ENCODE data around the gene RNF182.
"Not testable (repeated sequence)": the region's sequence is repeated elsewhere in the genome, so short reads cannot be mapped to it uniquely, and the experiment has no call there.

The RNF182 gene

GRCh38 chr6:14001329-14002012, 76.7 kb downstream of the RNF182 start:
- no peak for DNase-seq (ENCODE audit: low read depth in 2 of 2)

- DNase-seq (ENCODE audit: low read depth in 2 of 2) = no peak
Measured at GRCh38 chr6:14002176-14002947, 77.6 kb downstream of the RNF182 start.

GRCh38 chr6:14004258-14004657, 79.5 kb downstream of the RNF182 start:
- no peak for DNase-seq (ENCODE audit: low read depth in 2 of 2)

- no peak for DNase-seq (ENCODE audit: low read depth in 2 of 2)
Measured at GRCh38 chr6:14008809-14009208, 84.1 kb downstream of the RNF182 start.

GRCh38 chr6:14009431-14009830, 84.7 kb downstream of the RNF182 start:
- DNase-seq (ENCODE audit: low read depth in 2 of 2) = no peak

- no peak for DNase-seq (ENCODE audit: low read depth in 2 of 2)
Measured at GRCh38 chr6:14010275-14010674, 85.5 kb downstream of the RNF182 start.

GRCh38 chr6:14012313-14013030, 87.7 kb downstream of the RNF182 start:
- DNase-seq (ENCODE audit: low read depth in 2 of 2) = no peak

GRCh38 chr6:14015964-14016363, 91.2 kb downstream of the RNF182 start:
- DNase-seq (ENCODE audit: low read depth in 2 of 2) = no peak

- DNase-seq (ENCODE audit: low read depth in 2 of 2) = no peak
Measured at GRCh38 chr6:14016432-14016831, 91.7 kb downstream of the RNF182 start.

GRCh38 chr6:14016935-14017625, 92.3 kb downstream of the RNF182 start:
- no peak for DNase-seq (ENCODE audit: low read depth in 2 of 2)

GRCh38 chr6:14017626-14018475, 93.1 kb downstream of the RNF182 start:
- no peak for DNase-seq (ENCODE audit: low read depth in 2 of 2)

- DNase-seq (ENCODE audit: low read depth in 2 of 2) = not testable (repeated sequence)
Measured at GRCh38 chr6:14018559-14018958, 93.8 kb downstream of the RNF182 start.

GRCh38 chr6:14020551-14020950, 95.8 kb downstream of the RNF182 start:
- DNase-seq (ENCODE audit: low read depth in 2 of 2) = no peak

- no peak for DNase-seq (ENCODE audit: low read depth in 2 of 2)
Measured at GRCh38 chr6:14021449-14021848, 96.7 kb downstream of the RNF182 start.

GRCh38 chr6:14022673-14023072, 97.9 kb downstream of the RNF182 start:
- no peak for DNase-seq (ENCODE audit: low read depth in 2 of 2)

- DNase-seq (ENCODE audit: low read depth in 2 of 2) = no peak
Measured at GRCh38 chr6:14023855-14024254, 99.1 kb downstream of the RNF182 start.

GRCh38 chr6:14025160-14025559, 100.4 kb downstream of the RNF182 start:
- DNase-seq (ENCODE audit: low read depth in 2 of 2) = no peak

GRCh38 chr6:14026831-14027539, 102.2 kb downstream of the RNF182 start:
- no peak for DNase-seq (ENCODE audit: low read depth in 2 of 2)

GRCh38 chr6:14028631-14029030, 103.9 kb downstream of the RNF182 start:
- no peak for DNase-seq (ENCODE audit: low read depth in 2 of 2)

GRCh38 chr6:14029605-14030004, 104.9 kb downstream of the RNF182 start:
- DNase-seq (ENCODE audit: low read depth in 2 of 2) = no peak
